Body of pancreas (tissue), 4 donors: ENCODE data around the gene FKBP1B. TPM values are rescaled to one million over a fixed set of nuclear protein-coding genes. Genes with fewer than 3 reads are reported as not detected.

Experiments
- ATAC-seq: fragments of 150-250 bp; one replicate; pipeline ENCODE4 v1.9.1; 2016
- DNase-seq, 4 donors: peaks; one replicate each; pipeline ENCODE4 v3.0.0-alpha.2; 2019
- H3K27ac ChIP-seq, 4 donors: fragments of 200-600 bp; sonication (generic); 1 replicate in 3 of 4; 2 replicates in 1 of 4; pipeline versions ENCODE4 v1.5.1 to v1.6.1; 2016 to 2019; ENCODE audit warnings: mild to moderate bottlenecking in 1 of 4, mixed read lengths in 1 of 4, moderate library complexity in 1 of 4
- H3K27me3 ChIP-seq, 2 donors: fragments of 200-600 bp; sonication (generic); one replicate each; pipeline ENCODE4 v1.6.0; 2016; ENCODE audit warnings: mild to moderate bottlenecking in 1 of 2
- H3K36me3 ChIP-seq, 2 donors: fragments of 200-600 bp; sonication (generic); replicated peaks in 1 of 2; 2 replicates each; pipeline ENCODE4 v1.5.1; 2016; ENCODE audit warnings: low read depth in 2 of 2; ENCODE audit not compliant: insufficient read depth in 1 of 2
- H3K4me1 ChIP-seq: fragments of 200-600 bp; sonication (generic); one replicate; pipeline ENCODE4 v1.6.0; 2016
- H3K4me3 ChIP-seq, 2 donors: fragments of 200-600 bp; sonication (generic); 1 replicate in 1 of 2; 2 replicates in 1 of 2; pipeline ENCODE4 v1.5.1; 2016 to 2019
- H3K9me3 ChIP-seq, 3 donors: fragments of 200-600 bp; sonication (generic); 1 replicate in 2 of 3; 2 replicates in 1 of 3; pipeline ENCODE4 v1.5.1; 2016
- POLR2A ChIP-seq, 3 donors: fragments of 450-650 bp; IDR thresholded peaks; one replicate each; pipeline ENCODE4 v1.6.1; 2016; ENCODE audit warnings: antibody characterized with exemption in 3 of 3, mild to moderate bottlenecking in 2 of 3
- WGBS, 2 donors: methylation state at CpG; one replicate each; pipeline ENCODE4 v1.1.5; 2017; 5-methylcytosine and 5-hydroxymethylcytosine counted together
- intact Hi-C: fragments of 100-400 bp; cut with DNase I; formaldehyde crosslinking; loops from one replicate; pipeline ENCODE4 v1.15.1; 2023
- total RNA-seq, 2 donors: library from RNA; depleted of rRNA; stranded (reverse); fragments of >200 nt; gene quantifications; one replicate each; pipeline ENCODE4 v1.1.0, GENCODE V29; 2016
- TF ChIP-seq, protein P1 (sequence below), 7 experiments: fragments of 450-650 bp in 4 of 7; fragments of 200-600 bp in 3 of 7; sonication (generic) in 3 of 7; IDR thresholded peaks; one replicate each; pipeline ENCODE4 v1.5.1; 2016 to 2019; ENCODE audit warnings: antibody characterized with exemption in 7 of 7

The FKBP1B gene
- total RNA-seq, 2 donors from 2014 or later: 10.5 to 12.7 TPM

DNA sequence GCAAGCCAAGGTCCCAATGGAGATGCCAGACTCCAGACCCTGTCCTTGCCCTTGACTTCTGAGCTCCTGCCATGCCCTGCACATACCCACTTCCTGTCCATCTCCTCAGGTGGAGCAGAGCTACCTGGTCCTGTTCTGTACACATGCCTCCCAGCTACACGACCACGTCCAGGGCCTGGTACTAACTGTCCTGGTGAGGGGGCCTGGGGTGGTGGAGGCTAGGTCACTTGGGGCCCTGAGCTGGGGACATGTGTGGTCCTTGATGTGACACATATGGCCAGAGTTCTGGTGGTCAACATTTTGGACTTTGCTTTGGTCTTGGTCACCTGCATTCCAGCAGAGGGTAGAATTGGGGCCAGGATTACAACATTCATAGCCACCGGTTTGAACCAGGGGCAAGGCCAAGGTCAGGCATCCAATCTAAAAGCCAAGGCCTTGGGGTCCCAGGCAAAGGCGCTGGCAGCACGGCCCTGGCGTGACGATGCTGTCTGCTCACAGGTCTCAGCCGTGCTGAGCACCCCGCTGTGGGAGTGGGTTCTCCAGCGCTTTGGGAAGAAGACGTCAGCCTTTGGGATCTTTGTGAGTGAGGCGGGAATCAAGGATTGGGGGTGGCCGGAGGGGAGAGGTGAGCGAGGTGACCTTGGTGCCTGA, 27.1 kb upstream of the FKBP1B start:
- H3K9me3 ChIP-seq: no peaks in the 10 kb centered on the region
- no peaks in the 10 kb centered on the region for H3K4me1 ChIP-seq
- intact Hi-C loops: no loop called here
- DNase-seq: no peak
- no peak overlapping the region for H3K4me3 ChIP-seq
- TF ChIP-seq POLR2A (IDR thresholded peaks at IDR 0.05): no peak
- TF ChIP-seq, protein P1, sequence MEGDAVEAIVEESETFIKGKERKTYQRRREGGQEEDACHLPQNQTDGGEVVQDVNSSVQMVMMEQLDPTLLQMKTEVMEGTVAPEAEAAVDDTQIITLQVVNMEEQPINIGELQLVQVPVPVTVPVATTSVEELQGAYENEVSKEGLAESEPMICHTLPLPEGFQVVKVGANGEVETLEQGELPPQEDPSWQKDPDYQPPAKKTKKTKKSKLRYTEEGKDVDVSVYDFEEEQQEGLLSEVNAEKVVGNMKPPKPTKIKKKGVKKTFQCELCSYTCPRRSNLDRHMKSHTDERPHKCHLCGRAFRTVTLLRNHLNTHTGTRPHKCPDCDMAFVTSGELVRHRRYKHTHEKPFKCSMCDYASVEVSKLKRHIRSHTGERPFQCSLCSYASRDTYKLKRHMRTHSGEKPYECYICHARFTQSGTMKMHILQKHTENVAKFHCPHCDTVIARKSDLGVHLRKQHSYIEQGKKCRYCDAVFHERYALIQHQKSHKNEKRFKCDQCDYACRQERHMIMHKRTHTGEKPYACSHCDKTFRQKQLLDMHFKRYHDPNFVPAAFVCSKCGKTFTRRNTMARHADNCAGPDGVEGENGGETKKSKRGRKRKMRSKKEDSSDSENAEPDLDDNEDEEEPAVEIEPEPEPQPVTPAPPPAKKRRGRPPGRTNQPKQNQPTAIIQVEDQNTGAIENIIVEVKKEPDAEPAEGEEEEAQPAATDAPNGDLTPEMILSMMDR (IDR thresholded peaks at IDR 0.05): no peak
- WGBS, 2 donors: 81 to 91% methylated on average over 8 to 14 of the region's 14 CpGs
- H3K27me3 ChIP-seq: no peaks in the 10 kb centered on the region
- no peak overlapping the region for H3K27ac ChIP-seq
- ATAC-seq: no peak
- H3K36me3 ChIP-seq: no peaks in the 10 kb centered on the region

DNA sequence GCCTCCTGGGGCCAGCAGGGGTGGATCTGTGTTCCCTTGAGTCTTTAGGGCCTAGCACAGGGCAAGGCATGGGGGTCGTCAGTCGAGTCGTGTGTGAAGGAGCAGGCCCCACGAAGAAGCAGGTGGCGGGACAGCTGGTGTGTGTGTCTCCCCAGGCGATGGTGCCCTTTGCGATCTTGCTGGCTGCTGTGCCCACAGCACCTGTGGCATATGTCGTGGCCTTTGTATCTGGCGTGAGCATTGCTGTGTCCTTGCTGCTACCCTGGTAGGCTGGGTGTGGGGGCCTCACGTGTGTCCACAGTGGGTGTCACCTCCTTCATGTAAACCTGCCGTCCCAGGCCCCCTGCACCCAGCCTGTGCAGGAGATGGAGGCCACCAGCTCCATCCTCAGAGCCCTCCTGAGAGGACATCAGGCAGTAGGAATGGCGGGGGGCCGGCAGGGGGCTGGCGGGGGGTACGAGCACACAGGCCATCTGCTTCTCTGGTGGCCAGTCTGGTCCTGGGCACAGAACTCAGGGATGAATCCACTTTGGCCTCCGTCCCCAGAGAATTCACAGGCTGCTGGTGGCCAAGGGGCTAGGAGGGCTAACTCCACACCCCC, 26.5 kb upstream of the FKBP1B start:
- Histone ChIP-seq H3K27me3 (no peaks in the 10 kb centered on the region), H3K27ac (no peak overlapping the region), H3K36me3 (no peaks in the 10 kb centered on the region), H3K9me3 (no peaks in the 10 kb centered on the region), H3K4me1 (no peaks in the 10 kb centered on the region), H3K4me3 (no peak overlapping the region)
- intact Hi-C loops: no loop called here
- 81% methylated on average over 14 of the region's 16 CpGs; no CpG with 5 or more reads in 1 of the 2 donors for WGBS, 2 donors
- ATAC-seq (no peak), DNase-seq (no peak)
- TF ChIP-seq, protein P1 (IDR thresholded peaks at IDR 0.05): no peak

DNA sequence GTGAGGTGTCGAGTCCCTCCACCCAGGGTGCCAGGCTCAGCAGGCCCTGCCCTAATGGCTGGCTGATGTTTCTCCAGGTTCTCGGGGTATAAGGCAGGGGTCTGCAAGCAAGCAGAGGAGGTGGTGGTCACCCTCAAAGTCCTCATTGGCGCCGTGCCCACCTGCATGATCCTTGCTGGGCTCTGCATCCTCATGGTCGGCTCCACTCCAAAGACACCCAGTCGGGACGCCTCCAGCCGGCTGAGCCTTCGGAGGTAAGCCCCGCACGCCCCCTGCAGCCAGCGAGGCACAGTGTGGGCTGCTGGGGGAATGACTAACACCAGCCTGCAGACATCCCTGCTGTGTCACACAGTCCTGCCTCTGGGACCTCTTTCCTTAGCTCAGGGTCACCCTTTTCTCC, 25.5 kb upstream of the FKBP1B start:
- Histone ChIP-seq H3K4me1 (no peaks in the 10 kb centered on the region), H3K36me3 (no peaks in the 10 kb centered on the region), H3K27ac (no peak overlapping the region), H3K9me3 (no peaks in the 10 kb centered on the region), H3K27me3 (no peaks in the 10 kb centered on the region), H3K4me3 (no peak overlapping the region)
- TF ChIP-seq, protein P1 (IDR thresholded peaks at IDR 0.05): no peak
- peak; percentile 28 for ATAC-seq
- no peak for DNase-seq
- intact Hi-C loops: no loop called here
- WGBS, 2 donors: 69 to 74% methylated on average over 5 to 12 of the region's 12 CpGs

DNA sequence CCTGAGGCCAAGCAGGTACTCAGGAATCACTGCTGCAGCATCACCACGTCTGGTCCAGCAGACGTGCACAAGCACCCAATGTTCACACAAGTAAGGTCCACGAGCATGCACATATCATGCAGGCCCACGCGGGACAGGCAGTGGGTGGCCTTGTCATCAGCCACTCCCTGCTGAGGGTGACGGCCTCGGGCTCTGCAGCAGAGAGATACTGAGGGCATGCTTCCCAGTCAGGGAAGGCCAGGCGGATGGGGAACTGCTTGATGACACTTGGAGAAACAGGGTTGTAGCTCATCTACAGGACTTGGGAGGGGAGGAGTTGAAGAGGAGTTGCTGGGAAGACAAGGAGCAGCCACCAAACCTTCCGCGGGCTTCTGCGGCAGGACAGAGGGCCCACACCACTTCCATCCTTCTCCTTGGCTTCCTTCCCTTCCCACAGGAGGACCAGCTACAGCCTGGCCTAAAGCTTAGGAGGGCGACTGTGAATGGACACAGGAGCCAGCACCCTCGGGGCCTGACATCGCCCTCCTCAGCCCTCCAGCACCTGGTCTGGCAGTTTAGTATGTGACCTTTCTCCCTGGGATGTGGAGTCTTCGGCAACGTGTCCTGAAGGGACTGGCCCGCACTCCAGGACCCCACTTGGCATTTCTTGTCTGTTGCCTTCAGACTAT, 24.4 kb upstream of the FKBP1B start:
- Histone ChIP-seq H3K9me3 (no peaks in the 10 kb centered on the region), H3K4me3 (no peak overlapping the region), H3K27me3 (no peaks in the 10 kb centered on the region), H3K4me1 (no peaks in the 10 kb centered on the region), H3K36me3 (no peaks in the 10 kb centered on the region), H3K27ac (no peak overlapping the region)
- no peak for ATAC-seq
- no peak for TF ChIP-seq POLR2A (IDR thresholded peaks at IDR 0.05)
- TF ChIP-seq, protein P1 (IDR thresholded peaks at IDR 0.05): no peak
- intact Hi-C loops: no loop called here
- no peak for DNase-seq
- 80 to 88% methylated on average over 7 to 17 of the region's 17 CpGs for whole genome bisulfite sequencing, 2 donors
